Measurements from ENCODE around the gene SLC24A3.

SLC24A3 gene

GRCh38 chr20:19411811-19412210 lies 199.4 kb downstream of the SLC24A3 start:
- H3K36me3 ChIP-seq = no peaks in the 10 kb centered on the region
- H3K27ac ChIP-seq = no peak overlapping the region
- H3K27me3 ChIP-seq = no peaks in the 10 kb centered on the region
- no peaks in the 10 kb centered on the region for H3K9me3 ChIP-seq
- H3K4me3 ChIP-seq (ENCODE audit: low read depth in 1 of 2, low read length in 1 of 2) = no peak overlapping the region
- TF ChIP-seq, protein P1, sequence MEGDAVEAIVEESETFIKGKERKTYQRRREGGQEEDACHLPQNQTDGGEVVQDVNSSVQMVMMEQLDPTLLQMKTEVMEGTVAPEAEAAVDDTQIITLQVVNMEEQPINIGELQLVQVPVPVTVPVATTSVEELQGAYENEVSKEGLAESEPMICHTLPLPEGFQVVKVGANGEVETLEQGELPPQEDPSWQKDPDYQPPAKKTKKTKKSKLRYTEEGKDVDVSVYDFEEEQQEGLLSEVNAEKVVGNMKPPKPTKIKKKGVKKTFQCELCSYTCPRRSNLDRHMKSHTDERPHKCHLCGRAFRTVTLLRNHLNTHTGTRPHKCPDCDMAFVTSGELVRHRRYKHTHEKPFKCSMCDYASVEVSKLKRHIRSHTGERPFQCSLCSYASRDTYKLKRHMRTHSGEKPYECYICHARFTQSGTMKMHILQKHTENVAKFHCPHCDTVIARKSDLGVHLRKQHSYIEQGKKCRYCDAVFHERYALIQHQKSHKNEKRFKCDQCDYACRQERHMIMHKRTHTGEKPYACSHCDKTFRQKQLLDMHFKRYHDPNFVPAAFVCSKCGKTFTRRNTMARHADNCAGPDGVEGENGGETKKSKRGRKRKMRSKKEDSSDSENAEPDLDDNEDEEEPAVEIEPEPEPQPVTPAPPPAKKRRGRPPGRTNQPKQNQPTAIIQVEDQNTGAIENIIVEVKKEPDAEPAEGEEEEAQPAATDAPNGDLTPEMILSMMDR (IDR thresholded peaks at IDR 0.05) = no peak
- H3K4me1 ChIP-seq (ENCODE audit: control insufficient read depth in 1 of 2, insufficient read depth in 1 of 2, low read depth in 1 of 2, low read length in 1 of 2) = peaks cover 5 to 10% of the 10 kb centered on the region in 2 experiments

- Histone ChIP-seq H3K4me1 (ENCODE audit: control insufficient read depth in 1 of 2, insufficient read depth in 1 of 2, low read depth in 1 of 2, low read length in 1 of 2) (peaks cover 5 to 10% of the 10 kb centered on the region in 2 experiments), H3K36me3 (no peaks in the 10 kb centered on the region), H3K27me3 (no peaks in the 10 kb centered on the region), H3K4me3 (ENCODE audit: low read depth in 1 of 2, low read length in 1 of 2) (no peak overlapping the region), H3K27ac (no peak overlapping the region), H3K9me3 (no peaks in the 10 kb centered on the region)
- TF ChIP-seq, protein P1 (IDR thresholded peaks at IDR 0.05) = no peak
Observed at GRCh38 chr20:19412254-19412653, 199.8 kb downstream of the SLC24A3 start.

- no peak overlapping the region for H3K4me3 ChIP-seq (ENCODE audit: low read depth in 1 of 2, low read length in 1 of 2)
- TF ChIP-seq, protein P1 (IDR thresholded peaks at IDR 0.05) = no peak
- no peak overlapping the region for H3K27ac ChIP-seq
- no peaks in the 10 kb centered on the region for H3K9me3 ChIP-seq
- H3K27me3 ChIP-seq = no peaks in the 10 kb centered on the region
- H3K4me1 ChIP-seq (ENCODE audit: control insufficient read depth in 1 of 2, insufficient read depth in 1 of 2, low read depth in 1 of 2, low read length in 1 of 2) = peaks cover 10 to 12% of the 10 kb centered on the region in 2 experiments
- no peaks in the 10 kb centered on the region for H3K36me3 ChIP-seq
Observed at GRCh38 chr20:19414600-19414999, 202.2 kb downstream of the SLC24A3 start.

DNA sequence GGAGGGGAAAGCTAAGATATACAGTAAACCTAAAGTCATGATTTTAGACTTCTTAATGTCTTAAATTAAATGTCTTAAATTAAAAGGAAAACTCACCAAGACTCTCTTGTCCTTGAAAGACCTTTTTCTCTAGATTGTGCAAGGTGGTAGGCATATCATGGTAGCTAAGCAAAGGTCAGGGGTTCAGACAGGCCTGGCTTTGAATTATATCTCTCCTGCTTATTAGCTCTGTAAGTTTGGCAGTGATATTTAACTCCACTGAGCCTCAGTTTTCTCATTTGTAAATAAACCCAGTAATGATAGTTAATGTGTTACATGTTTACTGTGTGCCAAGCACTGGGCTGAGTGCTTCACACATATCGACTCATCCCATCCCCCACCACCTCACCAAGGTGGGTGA lies 203.3 kb downstream of the SLC24A3 start:
- Histone ChIP-seq H3K4me1 (ENCODE audit: control insufficient read depth in 1 of 2, insufficient read depth in 1 of 2, low read depth in 1 of 2, low read length in 1 of 2) (peaks cover 10 to 12% of the 10 kb centered on the region in 2 experiments), H3K9me3 (no peaks in the 10 kb centered on the region), H3K27ac (no peak overlapping the region), H3K4me3 (ENCODE audit: low read depth in 1 of 2, low read length in 1 of 2) (no peak overlapping the region), H3K36me3 (no peaks in the 10 kb centered on the region), H3K27me3 (no peaks in the 10 kb centered on the region)
- TF ChIP-seq, protein P1 (IDR thresholded peaks at IDR 0.05) = no peak

- H3K36me3 ChIP-seq = no peaks in the 10 kb centered on the region
- H3K4me1 ChIP-seq (ENCODE audit: control insufficient read depth in 1 of 2, insufficient read depth in 1 of 2, low read depth in 1 of 2, low read length in 1 of 2) = peaks cover 14 to 15% of the 10 kb centered on the region in 2 experiments
- no peak overlapping the region for H3K4me3 ChIP-seq (ENCODE audit: low read depth in 1 of 2, low read length in 1 of 2)
- H3K27ac ChIP-seq = no peak overlapping the region
- no peaks in the 10 kb centered on the region for H3K27me3 ChIP-seq
- TF ChIP-seq, protein P1 (IDR thresholded peaks at IDR 0.05) = no peak
- no peaks in the 10 kb centered on the region for H3K9me3 ChIP-seq
Observed at GRCh38 chr20:19416627-19417026, 204.2 kb downstream of the SLC24A3 start.

GRCh38 chr20:19419396-19419795 lies 207.0 kb downstream of the SLC24A3 start:
- Histone ChIP-seq H3K9me3 (no peaks in the 10 kb centered on the region), H3K36me3 (no peaks in the 10 kb centered on the region), H3K27ac (no peak overlapping the region), H3K4me1 (ENCODE audit: control insufficient read depth in 1 of 2, insufficient read depth in 1 of 2, low read depth in 1 of 2, low read length in 1 of 2) (peaks cover 38% of the 10 kb centered on the region in 2 experiments), H3K27me3 (no peaks in the 10 kb centered on the region), H3K4me3 (ENCODE audit: low read depth in 1 of 2, low read length in 1 of 2) (no peak overlapping the region)
- TF ChIP-seq, protein P1 (IDR thresholded peaks at IDR 0.05) = no peak
